Measurements from ENCODE around the gene JAM3. TPM values are rescaled to one million over a fixed set of nuclear protein-coding genes. Genes with fewer than 3 reads are reported as not detected.

The JAM3 gene
- total and polyA plus RNA-seq, 9 of the 15 experiments (the other 6 are each of a cell fraction or from before 2014, with no cell fraction given) = 0.22 to 0.76 (median 0.40) TPM

DNA sequence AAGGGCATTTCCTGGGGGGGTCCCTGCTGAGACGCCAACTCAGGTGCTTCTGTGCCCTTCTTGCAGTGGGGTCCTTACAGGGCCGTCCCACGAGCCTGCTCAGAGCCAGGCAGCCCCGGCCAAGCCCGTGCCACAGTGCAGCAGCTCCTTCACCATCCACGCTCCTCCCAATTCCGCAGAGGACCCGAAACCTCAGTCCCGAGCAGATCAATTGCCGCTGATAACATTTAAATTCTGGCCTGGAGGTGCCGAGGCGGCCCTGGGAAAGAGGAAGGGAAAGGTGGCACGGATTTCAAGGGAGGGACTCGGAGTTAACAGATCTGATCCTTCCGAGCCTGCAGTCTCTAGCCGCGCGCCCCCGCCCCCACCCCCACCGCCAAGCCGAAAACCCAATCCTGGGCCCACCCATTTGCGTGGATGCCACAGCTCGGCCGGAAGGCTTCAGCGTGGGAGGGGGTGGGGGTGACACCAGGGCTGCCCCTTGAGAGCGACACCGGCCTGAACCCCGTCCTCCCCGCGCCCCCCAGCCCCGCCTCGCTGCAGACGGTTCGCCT, 32.3 kb upstream of the JAM3 start:
- Histone ChIP-seq H3K36me3 (ENCODE audit: control insufficient read depth, insufficient read depth, low read length) (no peaks in the 10 kb centered on the region), H4K20me1 (replicated peaks; ENCODE audit: control insufficient read depth, insufficient read depth, low read length) (peaks cover 9% of the 10 kb centered on the region; the same call in 1 of the 2 replicates), H3K9me3 (replicated peaks; ENCODE audit: control insufficient read depth, insufficient read depth, low read depth, low read length) (no peaks in the 10 kb centered on the region), H3K4me3 (no peak overlapping the region), H3K79me2 (ENCODE audit: control insufficient read depth, insufficient read depth, low read length) (no peaks in the 10 kb centered on the region), H3K4me1 (replicated peaks in 1 of 2; ENCODE audit: control insufficient read depth in 2 of 2, insufficient read depth in 2 of 2, low read length in 2 of 2) (peaks cover 0 to 10% of the 10 kb centered on the region in 2 experiments; a peak in 2 of 5 replicates), H3K9me1 (ENCODE audit: control insufficient read depth, insufficient read depth, low read length) (peaks cover 4% of the 10 kb centered on the region), H3K27ac (ENCODE audit: extremely low read depth, low read depth, low read length) (no peak overlapping the region), H3K9ac (ENCODE audit: insufficient read depth in 1 of 2, low read depth in 2 of 2, low read length in 2 of 2) (no peak overlapping the region), H3K27me3 (ENCODE audit: control insufficient read depth in 2 of 2, insufficient read depth in 2 of 2, low read length in 2 of 2) (peaks cover 39 to 88% of the 10 kb centered on the region in 2 experiments), H3K4me2 (ENCODE audit: insufficient read depth, low read length) (no peak overlapping the region), H2AFZ (ENCODE audit: low read depth, low read length) (no peak overlapping the region)
- DNase-seq (ENCODE audit: extremely low read depth in 1 of 4, low spot score in 3 of 4) (no peak), FAIRE-seq (no peak), ATAC-seq (no peak)
- POLR2A ChIA-PET = no interaction called here
- no TSS peak for BruUV-seq (replicated peaks)
- TF ChIP-seq MAFF (IDR thresholded peaks at IDR 0.05; ENCODE audit: low read length) (no peak), SIX5 (IDR thresholded peaks at IDR 0.05; ENCODE audit: borderline replicate concordance in 1 of 2, insufficient read depth in 1 of 2, low read depth in 1 of 2, low read length in 2 of 2) (no peak), HDAC2 (IDR thresholded peaks at IDR 0.05) (no peak)
- TF ChIP-seq, protein P1, sequence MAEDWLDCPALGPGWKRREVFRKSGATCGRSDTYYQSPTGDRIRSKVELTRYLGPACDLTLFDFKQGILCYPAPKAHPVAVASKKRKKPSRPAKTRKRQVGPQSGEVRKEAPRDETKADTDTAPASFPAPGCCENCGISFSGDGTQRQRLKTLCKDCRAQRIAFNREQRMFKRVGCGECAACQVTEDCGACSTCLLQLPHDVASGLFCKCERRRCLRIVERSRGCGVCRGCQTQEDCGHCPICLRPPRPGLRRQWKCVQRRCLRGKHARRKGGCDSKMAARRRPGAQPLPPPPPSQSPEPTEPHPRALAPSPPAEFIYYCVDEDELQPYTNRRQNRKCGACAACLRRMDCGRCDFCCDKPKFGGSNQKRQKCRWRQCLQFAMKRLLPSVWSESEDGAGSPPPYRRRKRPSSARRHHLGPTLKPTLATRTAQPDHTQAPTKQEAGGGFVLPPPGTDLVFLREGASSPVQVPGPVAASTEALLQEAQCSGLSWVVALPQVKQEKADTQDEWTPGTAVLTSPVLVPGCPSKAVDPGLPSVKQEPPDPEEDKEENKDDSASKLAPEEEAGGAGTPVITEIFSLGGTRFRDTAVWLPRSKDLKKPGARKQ (CRISPR knock-in tag; IDR thresholded peaks at IDR 0.05) = no peak
- in situ Hi-C loops (cut with MboI) = no loop called here
- intact Hi-C loops (cut with micrococcal nuclease) = loop anchor here (10.0 kb wide), 1 partner anchor 112 kb away; no protein-coding TSS in a partner anchor
- 21% methylated on average over 15 of the region's 34 CpGs for WGBS (ENCODE audit: insufficient coverage, low coverage, missing lambda C conversion rate)
- CTCF ChIA-PET (ENCODE audit: low intra/inter-chr PET ratio) = no interaction called here
